A549 (cell line): ENCODE results near the gene CNTN2. TPM values are rescaled to one million over a fixed set of nuclear protein-coding genes. Genes with fewer than 3 reads are reported as not detected.
A peak's percentile ranks its signal among the peaks of the same experiment; 100 is the strongest.

Experiments used
- ATAC-seq, 2 experiments: fragments of 200-7000 bp in 1 of 2; fragments of >200 bp in 1 of 2; cut with Nextera tagmentation in 1 of 2; cut with Tn5 transposase in 1 of 2; 3 replicates each; pipeline versions ENCODE4 v1.8.0 to v1.9.1; 2018 to 2020; ENCODE audit warnings: mild to moderate bottlenecking in 1 of 2, moderate library complexity in 1 of 2
- CTCF ChIA-PET: fragments of 300-600 bp; sonication (Branson Sonifier 250); formaldehyde crosslinking; extraction: SDS; loops from one replicate; lab custom pipeline; 2021; ENCODE audit warnings: antibody characterized with exemption, inconsistent platforms; lab: Yijun Ruan, JAX
- POLR2A ChIA-PET: fragments of 350-600 bp; formaldehyde crosslinking; extraction: SDS; loops from one replicate; lab custom pipeline; 2021; ENCODE audit warnings: antibody characterized with exemption, inconsistent platforms; lab: Yijun Ruan, JAX
- DNase-seq, 2 experiments: peaks; one replicate each; pipeline versions ENCODE4 v3.0.0 to v3.0.0-alpha.2; 2011 to 2016; ENCODE audit warnings: low read depth in 1 of 2, low spot score in 1 of 2
- FAIRE-seq: peaks from 2 replicates; lab custom pipeline; 2011; peaks lifted over from hg19 to GRCh38; lab: Jason Lieb, UNC
- H3K27ac ChIP-seq, 2 experiments: fragments of >200 bp; sonication (Bioruptor Twin); formaldehyde crosslinking; 3 replicates each; pipeline ENCODE4 v1.5.1; 2016 to 2017
- H3K4me1 ChIP-seq: fragments of >200 bp; sonication (Bioruptor Twin); formaldehyde crosslinking; 3 replicates; pipeline ENCODE4 v1.6.1; 2016
- H3K4me2 ChIP-seq: fragments of >200 bp; sonication (Bioruptor Twin); formaldehyde crosslinking; 3 replicates; pipeline ENCODE4 v1.6.1; 2016
- H3K4me3 ChIP-seq: fragments of >200 bp; sonication (Bioruptor Twin); formaldehyde crosslinking; 3 replicates; pipeline ENCODE4 v1.5.1; 2016
- H3K9me3 ChIP-seq: fragments of >200 bp; sonication (Bioruptor Twin); formaldehyde crosslinking; 3 replicates; pipeline ENCODE4 v1.6.1; 2016
- BCL3 ChIP-seq: fragments of >200 bp; sonication (Bioruptor Twin); formaldehyde crosslinking; IDR thresholded peaks from 3 replicates; pipeline ENCODE4 v1.6.1; 2016
- CHD4 ChIP-seq: fragments of 200-600 bp; sonication (generic); IDR thresholded peaks from 2 replicates; pipeline ENCODE4 v1.6.1; 2016; ENCODE audit warnings: antibody characterized with exemption, mild to moderate bottlenecking, borderline replicate concordance
- EHMT2 ChIP-seq: fragments of 200-600 bp; sonication (generic); IDR thresholded peaks from 2 replicates; pipeline ENCODE4 v1.6.1; 2016; ENCODE audit warnings: antibody characterized with exemption, low read depth, mild to moderate bottlenecking, moderate library complexity
- EP300 ChIP-seq, 2 experiments: fragments of >200 bp; sonication (Bioruptor Twin); formaldehyde crosslinking; IDR thresholded peaks; 2 replicates in 1 of 2; 3 replicates in 1 of 2; pipeline ENCODE4 v1.6.1; 2016 to 2017
- FOXS1 ChIP-seq: fragments of 250-450 bp; sonication (Bioruptor Pico); IDR thresholded peaks from 2 replicates; pipeline ENCODE4 v1.5.0; 2020; ENCODE audit warnings: mild to moderate bottlenecking, moderate library complexity
- MYC ChIP-seq: IDR thresholded peaks from 2 replicates; pipeline ENCODE4 v1.6.1; 2012; ENCODE audit warnings: mild to moderate bottlenecking, inconsistent platforms, low read length, improper control_type of control experiment, borderline replicate concordance
- NFE2L2 ChIP-seq: fragments of 150-350 bp; conservative IDR thresholded peaks from 2 replicates; pipeline ENCODE4 v1.6.1; 2014; ENCODE audit warnings: low read length
- NPAS2 ChIP-seq: fragments of 250-450 bp; sonication (Bioruptor Pico); IDR thresholded peaks from 2 replicates; pipeline ENCODE4 v1.8.0; 2022; ENCODE audit warnings: mild to moderate bottlenecking, moderate library complexity, borderline replicate concordance
- PHF8 ChIP-seq: fragments of 200-600 bp; sonication (generic); IDR thresholded peaks from 2 replicates; pipeline ENCODE4 v1.6.1; 2016; ENCODE audit warnings: low read depth, mild to moderate bottlenecking, antibody characterized with exemption, moderate library complexity, borderline replicate concordance
- RARB ChIP-seq: fragments of 250-450 bp; sonication (Bioruptor Pico); IDR thresholded peaks from 2 replicates; pipeline ENCODE4 v1.8.0; 2021; ENCODE audit warnings: mild to moderate bottlenecking, moderate library complexity
- REST ChIP-seq: fragments of 200-600 bp; sonication (generic); IDR thresholded peaks from 2 replicates; pipeline ENCODE4 v1.6.1; 2016; ENCODE audit warnings: antibody characterized with exemption, mild to moderate bottlenecking, moderate library complexity
- TFCP2L1 ChIP-seq: fragments of 250-450 bp; sonication (Bioruptor Pico); IDR thresholded peaks from 2 replicates; pipeline ENCODE4 v1.5.0; 2021; ENCODE audit warnings: mild to moderate bottlenecking
- ZC3H11A ChIP-seq: fragments of 450-650 bp; IDR thresholded peaks from 2 replicates; pipeline ENCODE4 v1.6.1; 2014; ENCODE audit warnings: antibody characterized with exemption, mild to moderate bottlenecking
- ZNF302 ChIP-seq: fragments of 250-450 bp; sonication (Bioruptor Pico); IDR thresholded peaks from 2 replicates; pipeline ENCODE4 v1.9.0; 2021; ENCODE audit warnings: inconsistent platforms, mild to moderate bottlenecking, moderate library complexity
- WGBS: methylation state at CpG from one replicate; pipeline ENCODE4 v1.1.6; 2017; ENCODE audit errors: missing lambda C conversion rate; 5-methylcytosine and 5-hydroxymethylcytosine counted together
- polyA minus RNA-seq: library from RNA; depleted of rRNA, polyadenylated mRNA; stranded (reverse); fragments of >200 nt; gene quantifications from 2 replicates; pipeline ENCODE4 v1.2.3, GENCODE V29; 2011; rRNA and poly(A)+ RNA removed
- polyA plus RNA-seq, 4 experiments: library from polyadenylated mRNA; depleted of rRNA in 3 of 4; stranded (reverse); fragments of >200 nt; fragmentation: RNase III in 1 of 4; extraction: RNeasy Plus Mini Kit Qiagen cat#74134 plus additional on column Dnase treatment in 1 of 4; gene quantifications; 2 replicates in 3 of 4; 3 replicates in 1 of 4; pipeline ENCODE4 v1.2.3, GENCODE V29; 2011 to 2017
- TF ChIP-seq, protein P1 (sequence below): fragments of >200 bp; sonication (Bioruptor Twin); formaldehyde crosslinking; IDR thresholded peaks from 2 replicates; pipeline ENCODE4 v1.6.1; 2016

The CNTN2 gene, protein sequence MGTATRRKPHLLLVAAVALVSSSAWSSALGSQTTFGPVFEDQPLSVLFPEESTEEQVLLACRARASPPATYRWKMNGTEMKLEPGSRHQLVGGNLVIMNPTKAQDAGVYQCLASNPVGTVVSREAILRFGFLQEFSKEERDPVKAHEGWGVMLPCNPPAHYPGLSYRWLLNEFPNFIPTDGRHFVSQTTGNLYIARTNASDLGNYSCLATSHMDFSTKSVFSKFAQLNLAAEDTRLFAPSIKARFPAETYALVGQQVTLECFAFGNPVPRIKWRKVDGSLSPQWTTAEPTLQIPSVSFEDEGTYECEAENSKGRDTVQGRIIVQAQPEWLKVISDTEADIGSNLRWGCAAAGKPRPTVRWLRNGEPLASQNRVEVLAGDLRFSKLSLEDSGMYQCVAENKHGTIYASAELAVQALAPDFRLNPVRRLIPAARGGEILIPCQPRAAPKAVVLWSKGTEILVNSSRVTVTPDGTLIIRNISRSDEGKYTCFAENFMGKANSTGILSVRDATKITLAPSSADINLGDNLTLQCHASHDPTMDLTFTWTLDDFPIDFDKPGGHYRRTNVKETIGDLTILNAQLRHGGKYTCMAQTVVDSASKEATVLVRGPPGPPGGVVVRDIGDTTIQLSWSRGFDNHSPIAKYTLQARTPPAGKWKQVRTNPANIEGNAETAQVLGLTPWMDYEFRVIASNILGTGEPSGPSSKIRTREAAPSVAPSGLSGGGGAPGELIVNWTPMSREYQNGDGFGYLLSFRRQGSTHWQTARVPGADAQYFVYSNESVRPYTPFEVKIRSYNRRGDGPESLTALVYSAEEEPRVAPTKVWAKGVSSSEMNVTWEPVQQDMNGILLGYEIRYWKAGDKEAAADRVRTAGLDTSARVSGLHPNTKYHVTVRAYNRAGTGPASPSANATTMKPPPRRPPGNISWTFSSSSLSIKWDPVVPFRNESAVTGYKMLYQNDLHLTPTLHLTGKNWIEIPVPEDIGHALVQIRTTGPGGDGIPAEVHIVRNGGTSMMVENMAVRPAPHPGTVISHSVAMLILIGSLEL
- polyA plus RNA-seq (2011; rRNA removed) (not detected in 2 replicates), polyA plus RNA-seq (2017; fragmentation: RNase III; extraction: RNeasy Plus Mini Kit Qiagen cat#74134 plus additional on column Dnase treatment) (not detected in 3 replicates), polyA minus RNA-seq (not detected in 2 replicates)
- polyA plus RNA-seq (2012; cell fraction: cytosol; rRNA removed) = 0.03 TPM in 1 of 2 replicates, not detected in the other
- 0.02 TPM in 1 of 2 replicates, not detected in the other for polyA plus RNA-seq (2012; cell fraction: nucleus; rRNA removed)

DNA sequence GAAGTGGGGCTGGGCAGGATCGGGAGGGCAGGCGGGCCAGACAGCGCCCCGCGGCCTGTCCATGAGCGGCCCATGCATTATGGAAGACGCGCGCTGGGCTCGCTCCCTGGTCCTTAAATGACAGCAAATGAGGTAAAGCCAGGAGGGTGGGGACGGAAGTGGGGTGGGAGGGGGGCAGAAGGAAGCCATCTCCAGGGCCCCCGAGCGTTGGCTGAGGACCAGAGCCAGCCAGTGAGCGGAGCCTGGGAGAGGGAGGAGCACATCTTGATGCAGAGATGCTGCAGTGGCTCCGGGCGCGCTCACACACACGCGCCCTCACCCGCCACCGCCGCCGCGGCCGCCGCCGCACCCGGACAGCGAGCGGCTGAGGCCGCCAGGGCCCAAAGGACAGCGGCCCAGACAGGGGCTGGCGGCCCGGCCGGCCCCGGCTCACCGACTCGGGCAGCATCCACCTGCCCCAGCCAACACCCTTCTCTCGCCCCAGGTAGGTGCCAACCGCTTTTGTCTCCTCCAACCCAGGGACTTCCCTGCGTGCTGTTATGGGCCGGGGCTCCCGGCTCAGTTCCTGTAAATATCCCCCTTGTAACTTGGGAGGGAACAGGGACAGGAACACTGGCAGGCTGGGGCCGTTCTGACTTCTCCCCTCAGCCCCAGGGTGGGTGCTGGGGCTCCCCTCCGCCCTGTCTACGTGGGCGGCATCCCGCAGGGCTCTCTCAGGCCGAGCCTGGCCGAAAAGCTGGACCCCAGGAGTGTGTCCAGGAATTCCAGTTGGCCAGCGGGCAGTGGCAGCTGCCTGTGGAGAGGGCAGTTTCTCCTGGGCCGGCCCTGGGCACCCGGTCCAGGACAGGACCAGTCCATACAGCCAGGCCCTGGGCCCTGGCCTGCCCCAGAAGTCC, at the start of gene CNTN2:
TSS of gene CNTN2 (plus strand) at position 302 of the 896 bp plus-strand sequence. CDS start 9,974 bp downstream, outside the sequence.
- Histone ChIP-seq H3K9me3 (no peaks in the 10 kb centered on the region), H3K27ac (no peak within 1 kb of the TSS), H3K4me1 (peaks cover 5% of the 10 kb centered on the region; the same call in 1 of the 3 replicates), H3K4me3 (peak within 1 kb of the TSS; percentile 10; the same call in 1 of the 3 replicates), H3K4me2 (peak within 1 kb of the TSS; percentile 74)
- ChIA-PET CTCF (interaction anchor here (1.2 to 2.2 kb wide), 6 partner anchors 12 to 213 kb away, joined by 3 to 20 read pairs (median 4); no protein-coding TSS in a partner anchor), POLR2A (no interaction called here)
- DNase-seq (no peak), ATAC-seq (peak; percentile 27 to 70; a peak in 4 of 6 replicates), FAIRE-seq (no peak)
- no peak for TF ChIP-seq FOXS1 (CRISPR knock-in tag)
- no peak for TF ChIP-seq MYC
- TF ChIP-seq BCL3 = no peak
- no peak for TF ChIP-seq NFE2L2
- TF ChIP-seq REST = no peak
- no peak for TF ChIP-seq EHMT2
- TF ChIP-seq RARB (CRISPR knock-in tag) = no peak
- TF ChIP-seq CHD4 = no peak
- WGBS = 18% methylated on average over 45 of the region's 53 CpGs

DNA sequence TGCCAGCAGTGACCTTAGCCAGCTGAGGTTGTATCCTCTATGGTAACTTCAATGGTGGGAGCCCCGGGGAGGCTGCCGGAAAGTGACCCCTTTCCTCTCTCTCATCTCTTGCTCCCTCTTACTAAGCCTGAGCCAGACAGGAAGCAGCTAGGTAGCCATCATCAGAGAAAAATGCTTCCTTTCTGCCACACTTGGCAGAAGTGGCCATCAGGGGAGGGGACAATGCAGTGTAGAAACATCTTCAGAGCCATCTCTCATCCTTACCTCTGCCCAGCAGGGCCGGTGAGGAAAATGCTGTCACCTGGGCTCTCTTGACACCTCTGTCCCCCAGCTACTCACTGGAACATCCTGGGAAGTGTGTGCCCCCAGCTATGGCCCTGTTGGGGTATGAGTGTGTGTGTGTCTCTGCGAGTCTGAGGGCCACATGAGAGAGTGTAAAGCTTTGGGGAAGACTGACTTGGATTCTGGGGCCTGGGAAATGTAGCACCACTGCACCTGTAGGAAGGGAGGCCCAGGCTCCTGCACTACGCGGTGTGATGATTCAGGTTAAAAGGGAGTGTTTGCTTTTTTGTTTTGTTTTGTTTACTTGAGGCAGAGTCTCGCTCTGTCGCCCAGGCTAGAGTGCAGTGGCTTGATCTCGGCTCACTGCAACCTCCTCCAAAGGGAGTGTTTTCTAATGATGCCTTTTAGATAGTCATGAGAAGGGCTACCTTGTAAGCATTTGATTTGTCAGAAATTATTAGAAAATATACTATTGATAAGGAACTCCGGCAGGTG, 48.7 kb upstream of the CNTN2 start:
- ATAC-seq = no peak
- ChIA-PET POLR2A (no interaction called here), CTCF (interaction anchor here (0.9 to 10.0 kb wide), 8 partner anchors 8 to 491 kb away, joined by 3 to 220 read pairs (median 4); no protein-coding TSS in a partner anchor)
- DNase-seq = no peak
- Histone ChIP-seq H3K9me3 (no peaks in the 10 kb centered on the region), H3K4me1 (no peaks in the 10 kb centered on the region), H3K4me2 (no peak overlapping the region)
- WGBS = 65% methylated on average over 10 of the region's 10 CpGs
- TF ChIP-seq ZC3H11A = no peak
- TF ChIP-seq, protein P1, sequence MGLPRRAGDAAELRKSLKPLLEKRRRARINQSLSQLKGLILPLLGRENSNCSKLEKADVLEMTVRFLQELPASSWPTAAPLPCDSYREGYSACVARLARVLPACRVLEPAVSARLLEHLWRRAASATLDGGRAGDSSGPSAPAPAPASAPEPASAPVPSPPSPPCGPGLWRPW = no peak
- no peak for TF ChIP-seq PHF8
- TF ChIP-seq EP300 (IDR thresholded peaks at IDR 0.05) = no peak
- TF ChIP-seq BCL3 = no peak
- TF ChIP-seq NPAS2 (CRISPR knock-in tag) = no peak
- no peak for TF ChIP-seq ZNF302
- TF ChIP-seq TFCP2L1 (CRISPR knock-in tag) = no peak
- TF ChIP-seq, all 56 proteins: peak for 0
- no peak for FAIRE-seq
- Histone ChIP-seq H3K4me3 (no peak overlapping the region), H3K27ac (no peak overlapping the region)
